Kidney capillary endothelial cell (primary cell): Measurements from ENCODE around the gene EID3.

Source experiments
- DNase-seq: peaks from one replicate; pipeline ENCODE4 v3.0.0-alpha.2; 2018; ENCODE audit warnings: low spot score

The EID3 gene

GRCh38 chr12:104339663-104340062 lies 36.1 kb downstream of the EID3 start:
- DNase-seq, result no peak

- DNase-seq, result no peak
Observed at GRCh38 chr12:104340177-104340576, 36.6 kb downstream of the EID3 start.

- no peak for DNase-seq
Observed at GRCh38 chr12:104340925-104341611, 37.5 kb downstream of the EID3 start.

- no peak for DNase-seq
Observed at GRCh38 chr12:104342147-104342546, 38.6 kb downstream of the EID3 start.

GRCh38 chr12:104342635-104343249 lies 39.2 kb downstream of the EID3 start:
- no peak for DNase-seq

GRCh38 chr12:104344682-104345081 lies 41.1 kb downstream of the EID3 start:
- DNase-seq, result no peak

GRCh38 chr12:104345234-104346066 lies 41.9 kb downstream of the EID3 start:
- DNase-seq, result no peak

GRCh38 chr12:104347374-104348075 lies 44.0 kb downstream of the EID3 start:
- DNase-seq, result no peak

GRCh38 chr12:104348283-104348993 lies 44.9 kb downstream of the EID3 start:
- DNase-seq, result no peak

GRCh38 chr12:104348994-104349494 lies 45.5 kb downstream of the EID3 start:
- DNase-seq, result no peak

- DNase-seq, result no peak
Observed at GRCh38 chr12:104350211-104351056, 46.9 kb downstream of the EID3 start.

- DNase-seq, result no peak
Observed at GRCh38 chr12:104351057-104351983, 47.8 kb downstream of the EID3 start.

- no peak for DNase-seq
Observed at GRCh38 chr12:104352106-104352713, 48.7 kb downstream of the EID3 start.

- no peak for DNase-seq
Observed at GRCh38 chr12:104353012-104353981, 49.8 kb downstream of the EID3 start.

GRCh38 chr12:104354167-104354867 lies 50.8 kb downstream of the EID3 start:
- no peak for DNase-seq
